ENCODE data around the gene PTPMT1.

GRCh38 chr11:47533690-47534151 lies 31.7 kb upstream of the PTPMT1 start:
- TF ChIP-seq CTCF (IDR thresholded peaks at IDR 0.05; ENCODE audit: low read depth, low read length, poor library complexity, severe bottlenecking) (no peak), EZH2phosphoT487 (IDR thresholded peaks at IDR 0.05; ENCODE audit: borderline replicate concordance, low read length) (no peak)

Data from DOHH2 (cell line).